Measurements from ENCODE around the gene GDPGP1. TPM values are rescaled to one million over a fixed set of nuclear protein-coding genes. Genes with fewer than 3 reads are reported as not detected.

Gene GDPGP1
- polyA plus RNA-seq, 1 experiment, result 4.8 TPM

DNA sequence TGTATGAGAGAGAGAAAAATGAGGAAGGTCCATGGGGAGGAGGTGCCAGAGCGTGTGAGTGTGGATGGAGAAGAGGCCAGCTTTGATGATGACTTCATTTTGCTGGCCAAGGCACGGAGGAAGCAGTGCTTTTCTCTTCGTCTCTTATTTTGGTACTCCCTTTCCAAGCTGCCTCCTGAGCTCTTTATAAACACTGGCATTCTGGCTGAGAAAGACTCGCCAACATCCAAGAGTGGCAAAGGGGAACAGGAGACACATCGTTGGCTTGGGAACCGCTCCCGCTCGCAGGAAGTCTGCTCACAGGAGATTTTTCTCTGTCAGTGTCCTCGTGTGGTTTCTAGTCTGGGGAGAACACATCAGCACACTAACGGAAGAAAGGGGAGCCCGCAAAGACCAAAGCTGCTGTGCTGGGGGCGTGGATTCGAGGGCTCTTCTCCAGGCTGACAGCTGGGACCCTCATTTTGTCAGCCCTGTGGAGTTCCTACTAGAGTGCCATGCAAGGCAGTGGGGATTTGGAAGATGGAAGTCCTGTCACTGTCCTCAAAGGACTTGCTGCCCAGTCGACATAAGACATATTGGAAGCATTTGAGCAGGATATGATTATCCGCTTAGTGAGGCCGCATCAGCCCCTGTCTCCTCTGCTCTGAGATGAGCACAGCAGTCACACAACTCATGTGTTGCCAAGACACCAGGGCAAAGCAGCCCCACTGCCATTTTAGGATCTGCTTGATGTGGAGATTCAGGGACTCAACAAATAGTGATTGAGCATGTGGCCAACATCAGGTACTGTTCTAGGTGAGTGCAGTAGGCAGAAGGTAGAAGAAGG is 40.8 kb upstream of the GDPGP1 start:
- POLR2A ChIA-PET, result no interaction called here
- no peaks in the 10 kb centered on the region for H3K36me3 ChIP-seq (ENCODE audit: control insufficient read depth, insufficient read depth, low read length)
- H3K4me3 ChIP-seq (ENCODE audit: low read depth, low read length), result no peak overlapping the region
- DNase-seq (ENCODE audit: low read depth), result no peak
- TF ChIP-seq, protein P1, sequence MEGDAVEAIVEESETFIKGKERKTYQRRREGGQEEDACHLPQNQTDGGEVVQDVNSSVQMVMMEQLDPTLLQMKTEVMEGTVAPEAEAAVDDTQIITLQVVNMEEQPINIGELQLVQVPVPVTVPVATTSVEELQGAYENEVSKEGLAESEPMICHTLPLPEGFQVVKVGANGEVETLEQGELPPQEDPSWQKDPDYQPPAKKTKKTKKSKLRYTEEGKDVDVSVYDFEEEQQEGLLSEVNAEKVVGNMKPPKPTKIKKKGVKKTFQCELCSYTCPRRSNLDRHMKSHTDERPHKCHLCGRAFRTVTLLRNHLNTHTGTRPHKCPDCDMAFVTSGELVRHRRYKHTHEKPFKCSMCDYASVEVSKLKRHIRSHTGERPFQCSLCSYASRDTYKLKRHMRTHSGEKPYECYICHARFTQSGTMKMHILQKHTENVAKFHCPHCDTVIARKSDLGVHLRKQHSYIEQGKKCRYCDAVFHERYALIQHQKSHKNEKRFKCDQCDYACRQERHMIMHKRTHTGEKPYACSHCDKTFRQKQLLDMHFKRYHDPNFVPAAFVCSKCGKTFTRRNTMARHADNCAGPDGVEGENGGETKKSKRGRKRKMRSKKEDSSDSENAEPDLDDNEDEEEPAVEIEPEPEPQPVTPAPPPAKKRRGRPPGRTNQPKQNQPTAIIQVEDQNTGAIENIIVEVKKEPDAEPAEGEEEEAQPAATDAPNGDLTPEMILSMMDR (IDR thresholded peaks at IDR 0.05; ENCODE audit: insufficient read depth, low read depth, low read length), result no peak
- no peaks in the 10 kb centered on the region for H3K27me3 ChIP-seq (ENCODE audit: control insufficient read depth, insufficient read depth, low read length)
- CTCF ChIA-PET, result interaction anchor here (1.0 kb wide), 1 partner anchor 58 kb away, joined by 3 read pairs; no protein-coding TSS in a partner anchor

DNA sequence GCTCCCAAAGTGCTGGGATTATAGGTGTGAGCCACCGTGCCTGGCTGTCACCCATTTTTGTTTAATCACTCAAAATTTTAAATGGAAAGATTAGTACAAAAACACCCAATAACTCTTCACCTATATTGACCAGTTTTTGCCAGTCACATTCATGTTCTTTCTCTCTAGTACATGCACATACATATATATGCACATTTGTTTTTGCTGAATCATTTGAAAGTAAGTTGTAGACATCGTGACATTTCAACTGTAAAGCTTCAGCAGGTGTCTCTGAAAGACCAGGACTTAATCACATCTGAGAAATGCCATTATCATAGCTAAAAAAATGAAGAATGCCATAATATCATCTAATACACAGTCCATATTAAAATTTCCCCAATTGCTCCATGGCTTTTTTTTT is 39.4 kb upstream of the GDPGP1 start:
- ChIA-PET CTCF (interaction anchor here (0.7 kb wide), 1 partner anchor 26 kb away, joined by 4 read pairs; no protein-coding TSS in a partner anchor), POLR2A (no interaction called here)
- no peak for DNase-seq (ENCODE audit: low read depth)
- H3K27me3 ChIP-seq (ENCODE audit: control insufficient read depth, insufficient read depth, low read length), result no peaks in the 10 kb centered on the region
- H3K4me3 ChIP-seq (ENCODE audit: low read depth, low read length), result no peak overlapping the region
- no peaks in the 10 kb centered on the region for H3K36me3 ChIP-seq (ENCODE audit: control insufficient read depth, insufficient read depth, low read length)
- TF ChIP-seq, protein P1 (IDR thresholded peaks at IDR 0.05; ENCODE audit: insufficient read depth, low read depth, low read length), result no peak

DNA sequence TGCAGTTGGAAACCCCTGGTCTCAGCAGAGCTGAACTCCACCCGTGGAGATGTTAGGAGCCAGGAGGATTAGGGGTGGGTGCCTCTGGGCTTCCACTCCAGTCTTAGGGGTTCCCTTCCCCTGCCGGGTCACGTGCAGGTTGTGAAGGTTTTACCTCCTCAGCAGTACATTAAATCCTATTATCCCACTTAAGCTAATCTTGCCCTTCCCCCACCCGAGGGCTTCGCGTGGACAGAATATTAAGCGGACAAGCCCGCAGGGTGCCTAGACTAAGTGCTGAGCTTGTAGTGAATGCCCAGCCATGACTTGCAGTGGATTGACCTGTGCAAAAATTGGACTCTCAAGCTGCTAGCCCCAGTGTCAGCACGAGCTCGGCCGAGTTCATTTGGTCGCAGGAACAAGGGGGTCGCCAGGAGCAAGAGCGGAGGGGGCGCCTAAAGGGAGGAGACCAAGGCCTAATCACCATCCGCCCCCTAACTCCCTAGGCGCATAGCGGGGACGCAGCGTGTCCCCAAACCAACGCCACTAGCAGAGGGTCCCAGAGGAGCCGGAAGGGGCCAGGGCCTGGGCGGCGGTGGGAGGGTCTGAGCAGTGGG is 33.4 kb upstream of the GDPGP1 start:
- ChIA-PET CTCF (interaction anchor here (0.6 to 3.3 kb wide), 8 partner anchors 11 to 74 kb away, joined by 3 to 18 read pairs (median 4); no protein-coding TSS in a partner anchor), POLR2A (interaction anchor here (0.5 kb wide), 1 partner anchor 33 kb away, joined by 5 read pairs; the partner anchor contains the start of gene CIB1)
- Histone ChIP-seq H3K27me3 (ENCODE audit: control insufficient read depth, insufficient read depth, low read length) (no peaks in the 10 kb centered on the region), H3K4me3 (ENCODE audit: low read depth, low read length) (peak overlapping the region; percentile 78), H3K36me3 (ENCODE audit: control insufficient read depth, insufficient read depth, low read length) (peaks cover 2% of the 10 kb centered on the region)
- TF ChIP-seq, protein P1 (IDR thresholded peaks at IDR 0.05; ENCODE audit: insufficient read depth, low read depth, low read length), result no peak
- DNase-seq (ENCODE audit: low read depth), result no peak

DNA sequence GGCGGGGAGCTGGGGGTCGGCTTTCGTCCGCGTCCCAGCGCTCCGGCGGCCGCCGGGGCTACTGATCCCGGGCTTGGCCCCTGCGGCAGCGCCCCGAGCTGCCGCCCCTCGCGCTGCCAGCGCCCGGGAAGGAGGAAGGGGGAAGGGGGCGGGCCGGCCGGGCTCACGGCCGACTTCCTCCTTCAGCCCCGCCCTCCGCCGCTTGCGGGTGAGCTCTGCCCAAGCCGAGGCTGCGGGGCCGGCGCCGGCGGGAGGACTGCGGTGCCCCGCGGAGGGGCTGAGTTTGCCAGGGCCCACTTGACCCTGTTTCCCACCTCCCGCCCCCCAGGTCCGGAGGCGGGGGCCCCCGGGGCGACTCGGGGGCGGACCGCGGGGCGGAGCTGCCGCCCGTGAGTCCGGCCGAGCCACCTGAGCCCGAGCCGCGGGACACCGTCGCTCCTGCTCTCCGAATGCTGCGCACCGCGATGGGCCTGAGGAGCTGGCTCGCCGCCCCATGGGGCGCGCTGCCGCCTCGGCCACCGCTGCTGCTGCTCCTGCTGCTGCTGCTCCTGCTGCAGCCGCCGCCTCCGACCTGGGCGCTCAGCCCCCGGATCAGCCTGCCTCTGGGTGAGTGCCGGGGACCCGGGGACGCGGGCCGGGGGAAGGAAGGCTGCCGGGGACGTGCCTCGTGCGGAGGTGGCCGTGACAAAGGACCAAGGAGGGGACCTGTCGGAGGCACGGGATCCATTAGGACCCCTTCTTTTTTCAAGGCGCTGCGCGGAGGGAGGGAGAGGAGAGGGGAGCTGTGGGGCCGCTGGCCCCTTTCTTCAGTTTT is 32.7 kb upstream of the GDPGP1 start, which contains the start of gene SEMA4B:
Gene SEMA4B (plus strand): TSS at position 201 of the 814 bp plus-strand sequence. CDS start 249 bp downstream, at position 450.
- no peaks in the 10 kb centered on the region for H3K27me3 ChIP-seq (ENCODE audit: control insufficient read depth, insufficient read depth, low read length)
- ChIA-PET CTCF (interaction anchor here (0.6 to 3.3 kb wide), 8 partner anchors 11 to 92 kb away, joined by 3 to 18 read pairs (median 4); no protein-coding TSS in a partner anchor), POLR2A (interaction anchor here (0.5 kb wide), 1 partner anchor 32 kb away, joined by 5 read pairs; the partner anchor contains the start of gene CIB1)
- H3K4me3 ChIP-seq (ENCODE audit: low read depth, low read length), result peak within 1 kb of the TSS; percentile 78
- no peak for DNase-seq (ENCODE audit: low read depth)
- TF ChIP-seq, protein P1 (IDR thresholded peaks at IDR 0.05; ENCODE audit: insufficient read depth, low read depth, low read length), result no peak
- H3K36me3 ChIP-seq (ENCODE audit: control insufficient read depth, insufficient read depth, low read length), result peaks cover 3% of the 10 kb centered on the region
